HCT116 (cell line): Measurements from ENCODE around the gene LEMD1. TPM values are rescaled to one million over a fixed set of nuclear protein-coding genes. Genes with fewer than 3 reads are reported as not detected.

Experiments
- ATAC-seq: fragments of 200-7000 bp; cut with Tn5 transposase; 2 replicates; pipeline ENCODE4 v1.9.1; 2020; ENCODE audit warnings: mild to moderate bottlenecking, moderate library complexity
- BruUV-seq: library from RNA; stranded (reverse); fragments of 400-500 nt; replicated peaks from 2 replicates; lab custom pipeline; 2021; lab: Mats Ljungman, UMichigan
- CTCF ChIA-PET: fragments of 300-600 bp; sonication (Branson Sonifier 250); formaldehyde crosslinking; loops from one replicate; lab custom pipeline; 2021; ENCODE audit warnings: antibody characterized with exemption; lab: Charles Lee
- POLR2A ChIA-PET: fragments of 300-600, 350-600 bp; sonication (Branson Sonifier 250); formaldehyde crosslinking; loops from one replicate; lab custom pipeline; 2021; ENCODE audit warnings: antibody characterized with exemption; lab: Charles Lee
- RAD21 ChIA-PET, 2 experiments: fragments of 300-600 bp; sonication (Branson Sonifier 250); formaldehyde crosslinking; loops; one replicate each; lab custom pipeline; 2023; ENCODE audit warnings: low total read pairs in 2 of 2; ENCODE audit not compliant: uncharacterized antibody in 2 of 2, unreplicated experiment in 2 of 2, low non-redundant PET in 1 of 2; lab: Charles Lee
- DNase-seq: peaks from one replicate; pipeline ENCODE4 v3.0.0-alpha.2; 2010; ENCODE audit warnings: low read depth, low spot score
- H2AFZ ChIP-seq: fragments of 200-600 bp; shearing (Covaris generic), sonication (generic); 2 replicates; pipeline ENCODE4 v1.6.1; 2017; ENCODE audit warnings: low read depth, mixed run types, mixed read lengths, antibody characterized with exemption, low read length; ENCODE audit not compliant: poor library complexity, severe bottlenecking
- H3K27ac ChIP-seq: 2 replicates; pipeline ENCODE4 v1.5.1; 2012; ENCODE audit warnings: low read depth, low read length
- H3K27me3 ChIP-seq: fragments of 200-600 bp; sonication (generic); 2 replicates; pipeline ENCODE4 v1.6.1; 2016; ENCODE audit warnings: mixed run types, low read length, mixed read lengths; ENCODE audit not compliant: insufficient read depth
- H3K36me3 ChIP-seq, 2 experiments: fragments of 200-500 bp in 1 of 2; fragments of 200-600 bp in 1 of 2; sonication (Bioruptor generic) in 1 of 2; sonication (generic) in 1 of 2; 2 replicates each; pipeline versions ENCODE4 v1.5.1 to v1.6.1; 2014 to 2016; ENCODE audit warnings: low read length in 2 of 2, inconsistent platforms in 1 of 2, mixed read lengths in 1 of 2, mixed run types in 1 of 2; ENCODE audit not compliant: insufficient read depth in 2 of 2, control insufficient read depth in 1 of 2
- H3K4me1 ChIP-seq, 2 experiments: fragments of 200-600 bp in 1 of 2; sonication (generic) in 1 of 2; 2 replicates each; pipeline versions ENCODE4 v1.5.1 to v1.6.1; 2012 to 2017; ENCODE audit warnings: low read length in 2 of 2, inconsistent platforms in 1 of 2, mild to moderate bottlenecking in 1 of 2, mixed read lengths in 1 of 2, mixed run types in 1 of 2, moderate library complexity in 1 of 2; ENCODE audit not compliant: insufficient read depth in 2 of 2, control insufficient read depth in 1 of 2
- H3K4me2 ChIP-seq: fragments of 200-600 bp; sonication (generic); 2 replicates; pipeline ENCODE4 v1.6.1; 2017; ENCODE audit warnings: mixed run types, low read length, mixed read lengths
- H3K4me3 ChIP-seq, 2 experiments: fragments of 200-600 bp in 1 of 2; sonication (generic) in 1 of 2; replicated peaks in 1 of 2; 2 replicates each; pipeline ENCODE4 v1.5.1; 2011 to 2016; ENCODE audit warnings: low read length in 2 of 2, control low read depth in 1 of 2, low read depth in 1 of 2, mild to moderate bottlenecking in 1 of 2, mixed read lengths in 1 of 2, mixed run types in 1 of 2
- H3K79me2 ChIP-seq: fragments of 200-600 bp; sonication (generic); 2 replicates; pipeline ENCODE4 v1.6.1; 2017; ENCODE audit warnings: mild to moderate bottlenecking, mixed run types, low read length, moderate library complexity, mixed read lengths; ENCODE audit not compliant: insufficient read depth
- H3K9ac ChIP-seq: fragments of 200-600 bp; sonication (generic); 2 replicates; pipeline ENCODE4 v1.6.1; 2016; ENCODE audit warnings: low read length, mixed read lengths
- H3K9me2 ChIP-seq: fragments of 200-600 bp; sonication (generic), shearing (Covaris generic); 2 replicates; pipeline ENCODE4 v1.6.1; 2017; ENCODE audit warnings: mixed run types, mild to moderate bottlenecking, moderate library complexity; ENCODE audit not compliant: insufficient read depth
- H3K9me3 ChIP-seq, 2 experiments: fragments of 200-500 bp in 1 of 2; fragments of 200-600 bp in 1 of 2; sonication (Bioruptor generic) in 1 of 2; sonication (generic) in 1 of 2; 2 replicates each; pipeline ENCODE4 v1.6.1; 2014 to 2017; ENCODE audit warnings: low read length in 2 of 2, mixed read lengths in 2 of 2, inconsistent platforms in 1 of 2, low read depth in 1 of 2, mild to moderate bottlenecking in 1 of 2, mixed run types in 1 of 2, moderate library complexity in 1 of 2; ENCODE audit not compliant: control insufficient read depth in 1 of 2, insufficient read depth in 1 of 2
- H4K20me1 ChIP-seq: fragments of 200-600 bp; sonication (generic), shearing (Covaris generic); 2 replicates; pipeline ENCODE4 v1.6.1; 2017; ENCODE audit warnings: mixed run types, mild to moderate bottlenecking, moderate library complexity; ENCODE audit not compliant: insufficient read depth
- ATF3 ChIP-seq: IDR thresholded peaks from 2 replicates; pipeline ENCODE4 v1.6.1; 2012
- CBX3 ChIP-seq: IDR thresholded peaks from 2 replicates; pipeline ENCODE4 v1.6.1; 2012; ENCODE audit warnings: low read depth
- EGR1 ChIP-seq: IDR thresholded peaks from 2 replicates; pipeline ENCODE4 v1.6.1; 2012; ENCODE audit warnings: low read depth
- ELF1 ChIP-seq: IDR thresholded peaks from 2 replicates; pipeline ENCODE4 v1.6.1; 2012; ENCODE audit warnings: low read depth, borderline replicate concordance
- EZH2phosphoT487 ChIP-seq: fragments of 200-600 bp; IDR thresholded peaks from 2 replicates; pipeline ENCODE4 v1.6.1; 2018; ENCODE audit warnings: antibody characterized with exemption, borderline replicate concordance
- FOSL1 ChIP-seq: IDR thresholded peaks from 2 replicates; pipeline ENCODE4 v1.6.1; 2012; ENCODE audit warnings: low read depth
- JUND ChIP-seq: IDR thresholded peaks from 2 replicates; pipeline ENCODE4 v1.6.1; 2012
- POLR2A ChIP-seq: IDR thresholded peaks from 2 replicates; pipeline ENCODE4 v1.7.0; 2011; ENCODE audit warnings: borderline replicate concordance; ENCODE audit not compliant: insufficient read depth, insufficient read length; ENCODE audit errors: extremely low read depth
- POLR2AphosphoS5 ChIP-seq: IDR thresholded peaks from 2 replicates; pipeline ENCODE4 v1.6.1; 2011; ENCODE audit warnings: mild to moderate bottlenecking, low read depth, low read length, moderate library complexity
- RAD21 ChIP-seq: IDR thresholded peaks from 2 replicates; pipeline ENCODE4 v1.6.1; 2012; ENCODE audit warnings: low read depth, mild to moderate bottlenecking
- REST ChIP-seq: IDR thresholded peaks from 2 replicates; pipeline ENCODE4 v1.6.1; 2012; ENCODE audit warnings: low read depth
- SP1 ChIP-seq: IDR thresholded peaks from 2 replicates; pipeline ENCODE4 v1.6.1; 2012; ENCODE audit warnings: low read depth
- SRF ChIP-seq: IDR thresholded peaks from 2 replicates; pipeline ENCODE4 v1.6.1; 2012; ENCODE audit warnings: low read depth
- TCF7L2 ChIP-seq: IDR thresholded peaks from 2 replicates; pipeline ENCODE4 v1.7.0; 2011; ENCODE audit warnings: borderline replicate concordance, inconsistent platforms; ENCODE audit not compliant: insufficient read depth, insufficient read length; ENCODE audit errors: extremely low read depth
- YY1 ChIP-seq: IDR thresholded peaks from 2 replicates; pipeline ENCODE4 v1.6.1; 2011; ENCODE audit warnings: low read length, low read depth, moderate library complexity, mild to moderate bottlenecking; ENCODE audit not compliant: insufficient replicate concordance; ENCODE audit errors: extremely low read depth
- ZFX ChIP-seq: fragments of 450-650 bp; IDR thresholded peaks from 2 replicates; pipeline ENCODE4 v1.6.1; 2017
- intact Hi-C: fragments of 100-400 bp; cut with micrococcal nuclease; formaldehyde crosslinking; loops from 2 replicates; pipeline ENCODE4 v1.10.0; 2022
- total RNA-seq: library from RNA; stranded (reverse); gene quantifications from one replicate; pipeline ENCODE4 v1.2.1, GENCODE V29; 2021; ENCODE audit not compliant: unreplicated experiment

Gene LEMD1
- total RNA-seq, 1 experiment from 2014 or later, result 11.9 TPM

- no peak overlapping the region for H3K27ac ChIP-seq
- POLR2A ChIA-PET, result no interaction called here
- no peak overlapping the region for H3K9ac ChIP-seq
- no peaks in the 10 kb centered on the region for H3K4me1 ChIP-seq
- intact Hi-C loops, result no loop called here
- no peaks in the 10 kb centered on the region for H3K79me2 ChIP-seq
- BruUV-seq, result no TSS peak
- H3K9me3 ChIP-seq, result no peaks in the 10 kb centered on the region
- H3K4me2 ChIP-seq, result no peak overlapping the region
- ATAC-seq (no peak), DNase-seq (no peak)
- H3K36me3 ChIP-seq, result no peaks in the 10 kb centered on the region
- CTCF ChIA-PET, result interaction anchor here (1.0 to 2.0 kb wide), 3 partner anchors 14 to 71 kb away, joined by 3 to 4 read pairs (median 3); no protein-coding TSS in a partner anchor
- no peak overlapping the region for H3K4me3 ChIP-seq
- TF ChIP-seq REST, result no peak
- no peak for TF ChIP-seq SP1
- no peak for TF ChIP-seq CBX3
- no peak for TF ChIP-seq ATF3
- no peak for TF ChIP-seq JUND
- no peak for TF ChIP-seq RAD21
- TF ChIP-seq ELF1, result no peak
- TF ChIP-seq SRF, result no peak
- no peak for TF ChIP-seq TCF7L2
- no peak for TF ChIP-seq ZFX
- TF ChIP-seq POLR2AphosphoS5, result no peak
- no peak for TF ChIP-seq YY1
- no peak for TF ChIP-seq EGR1
- TF ChIP-seq POLR2A, result no peak
- TF ChIP-seq FOSL1, result no peak
- no peak for TF ChIP-seq EZH2phosphoT487
- TF ChIP-seq, all 23 proteins: peak for 0
- H4K20me1 ChIP-seq, result no peaks in the 10 kb centered on the region
- H2AFZ ChIP-seq, result no peak overlapping the region
- no peaks in the 10 kb centered on the region for H3K9me2 ChIP-seq
- H3K27me3 ChIP-seq, result no peaks in the 10 kb centered on the region
- RAD21 ChIA-PET, result no interaction called here
Measured at GRCh38 chr1:205416322-205416721, 5.5 kb downstream of the LEMD1 start.
